ENCODE data around the gene ARTN. TPM values are rescaled to one million over a fixed set of nuclear protein-coding genes. Genes with fewer than 3 reads are reported as not detected.
A peak's percentile ranks its signal among the peaks of the same experiment; 100 is the strongest.

The ARTN gene
- total and polyA plus RNA-seq, 9 of the 15 experiments (the other 6 are each of a cell fraction or from before 2014, with no cell fraction given), result 0.06 to 0.38 TPM; not detected in 7

GRCh38 chr1:43979528-43980254 is 46.1 kb downstream of the ARTN start (continued):
- TF ChIP-seq, protein P1, sequence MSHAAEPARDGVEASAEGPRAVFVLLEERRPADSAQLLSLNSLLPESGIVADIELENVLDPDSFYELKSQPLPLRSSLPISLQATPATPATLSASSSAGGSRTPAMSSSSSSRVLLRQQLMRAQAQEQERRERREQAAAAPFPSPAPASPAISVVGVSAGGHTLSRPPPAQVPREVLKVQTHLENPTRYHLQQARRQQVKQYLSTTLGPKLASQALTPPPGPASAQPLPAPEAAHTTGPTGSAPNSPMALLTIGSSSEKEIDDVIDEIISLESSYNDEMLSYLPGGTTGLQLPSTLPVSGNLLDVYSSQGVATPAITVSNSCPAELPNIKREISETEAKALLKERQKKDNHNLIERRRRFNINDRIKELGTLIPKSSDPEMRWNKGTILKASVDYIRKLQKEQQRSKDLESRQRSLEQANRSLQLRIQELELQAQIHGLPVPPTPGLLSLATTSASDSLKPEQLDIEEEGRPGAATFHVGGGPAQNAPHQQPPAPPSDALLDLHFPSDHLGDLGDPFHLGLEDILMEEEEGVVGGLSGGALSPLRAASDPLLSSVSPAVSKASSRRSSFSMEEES (CRISPR knock-in tag; IDR thresholded peaks at IDR 0.05), result no peak
- TF ChIP-seq, protein P2, sequence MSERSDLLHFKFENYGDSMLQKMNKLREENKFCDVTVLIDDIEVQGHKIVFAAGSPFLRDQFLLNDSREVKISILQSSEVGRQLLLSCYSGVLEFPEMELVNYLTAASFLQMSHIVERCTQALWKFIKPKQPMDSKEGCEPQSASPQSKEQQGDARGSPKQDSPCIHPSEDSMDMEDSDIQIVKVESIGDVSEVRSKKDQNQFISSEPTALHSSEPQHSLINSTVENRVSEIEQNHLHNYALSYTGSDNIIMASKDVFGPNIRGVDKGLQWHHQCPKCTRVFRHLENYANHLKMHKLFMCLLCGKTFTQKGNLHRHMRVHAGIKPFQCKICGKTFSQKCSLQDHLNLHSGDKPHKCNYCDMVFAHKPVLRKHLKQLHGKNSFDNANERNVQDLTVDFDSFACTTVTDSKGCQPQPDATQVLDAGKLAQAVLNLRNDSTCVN (CRISPR knock-in tag; IDR thresholded peaks at IDR 0.05), result no peak
- TF ChIP-seq SETDB1 (IDR thresholded peaks at IDR 0.05; ENCODE audit: low read length), result no peak
- no peak for TF ChIP-seq ZNF695 (CRISPR knock-in tag; IDR thresholded peaks at IDR 0.05)
- no peak for TF ChIP-seq BCOR (IDR thresholded peaks at IDR 0.05)
- TF ChIP-seq ELK3 (CRISPR knock-in tag; IDR thresholded peaks at IDR 0.05), result no peak
- TF ChIP-seq TRIM28 (IDR thresholded peaks at IDR 0.05), result no peak
- no peak for TF ChIP-seq FIP1L1 (IDR thresholded peaks at IDR 0.05; ENCODE audit: low read depth, low read length, poor library complexity, severe bottlenecking)
- 0 out of 2 replicates have a peak, but pooled peaks have one; percentile 19 for TF ChIP-seq PHF8 (IDR thresholded peaks at IDR 0.05; ENCODE audit: borderline replicate concordance, low read length)
- TF ChIP-seq PREB (CRISPR knock-in tag; IDR thresholded peaks at IDR 0.05), result no peak
- no peak for TF ChIP-seq ZNF445 (CRISPR knock-in tag; IDR thresholded peaks at IDR 0.05; ENCODE audit: low read depth)
- no peak for TF ChIP-seq ZBTB12 (CRISPR knock-in tag; IDR thresholded peaks at IDR 0.05)
- TF ChIP-seq PHB2 (IDR thresholded peaks at IDR 0.05; ENCODE audit: low read depth), result no peak
- no peak for TF ChIP-seq BRD4 (IDR thresholded peaks at IDR 0.05)
- TF ChIP-seq ARHGAP35 (IDR thresholded peaks at IDR 0.05; ENCODE audit: partially characterized antibody), result no peak
- TF ChIP-seq BMI1 (IDR thresholded peaks at IDR 0.05; ENCODE audit: low read length), result no peak
- peak; percentile 23 for TF ChIP-seq DACH1 (IDR thresholded peaks at IDR 0.05; ENCODE audit: partially characterized antibody)
- no peak for TF ChIP-seq TSC22D4 (tag; IDR thresholded peaks at IDR 0.05)
- TF ChIP-seq ZNF24 (IDR thresholded peaks at IDR 0.05), result no peak
- no peak for TF ChIP-seq CHD1 (IDR thresholded peaks at IDR 0.05; ENCODE audit: low read length)
- no peak for TF ChIP-seq KLF16 (IDR thresholded peaks at IDR 0.05)
- TF ChIP-seq ARNT (IDR thresholded peaks at IDR 0.05), result no peak
- TF ChIP-seq DPF2 (IDR thresholded peaks at IDR 0.05), result peak; percentile 39; the same call in 1 of the 2 replicates
- peak; percentile 40; the same call in 1 of the 2 replicates for TF ChIP-seq SMAD4 (CRISPR knock-in tag; conservative IDR thresholded peaks at IDR 0.05)
- 0 out of 2 replicates have a peak, but pooled peaks have one; percentile 46 for TF ChIP-seq ZFX (CRISPR knock-in tag; IDR thresholded peaks at IDR 0.05)
- no peak for TF ChIP-seq BACH1 (tag; IDR thresholded peaks at IDR 0.05)

Data from K562 (cell line).